H9 (cell line): ENCODE results near the gene USH2A. TPM values are rescaled to one million over a fixed set of nuclear protein-coding genes. Genes with fewer than 3 reads are reported as not detected.

Experiments
- DNase-seq: peaks from one replicate; pipeline ENCODE4 v3.0.0-alpha.2; 2017
- H2AFZ ChIP-seq: one replicate; pipeline ENCODE4 v1.6.1; 2013; ENCODE audit warnings: mild to moderate bottlenecking, low read length, control low read depth, moderate library complexity
- H2AK5ac ChIP-seq: 2 replicates; pipeline ENCODE4 v1.6.1; 2013; ENCODE audit warnings: low read length, control low read depth, mixed read lengths; ENCODE audit not compliant: insufficient read length
- H2BK120ac ChIP-seq: one replicate; pipeline ENCODE4 v1.6.1; 2013; ENCODE audit warnings: low read depth, mild to moderate bottlenecking, low read length, control low read depth, inconsistent platforms; ENCODE audit not compliant: poor library complexity, severe bottlenecking
- H2BK12ac ChIP-seq: 2 replicates; pipeline ENCODE4 v1.6.1; 2013; ENCODE audit warnings: low read length, control low read depth, mixed read lengths, low read depth; ENCODE audit not compliant: insufficient read length
- H2BK15ac ChIP-seq: 2 replicates; pipeline ENCODE4 v1.6.1; 2013; ENCODE audit warnings: low read depth, low read length, control low read depth
- H2BK20ac ChIP-seq: one replicate; pipeline ENCODE4 v1.6.1; 2013; ENCODE audit warnings: low read depth, mild to moderate bottlenecking, low read length, control low read depth, inconsistent platforms; ENCODE audit not compliant: poor library complexity, severe bottlenecking
- H2BK5ac ChIP-seq: 2 replicates; pipeline ENCODE4 v1.6.1; 2013; ENCODE audit warnings: low read length, control low read depth, mixed read lengths; ENCODE audit not compliant: insufficient read length
- H3K14ac ChIP-seq: 2 replicates; pipeline ENCODE4 v1.6.1; 2013; ENCODE audit warnings: low read length, control low read depth; ENCODE audit not compliant: insufficient read depth
- H3K18ac ChIP-seq: 2 replicates; pipeline ENCODE4 v1.6.1; 2013; ENCODE audit warnings: low read depth, mild to moderate bottlenecking, mixed read lengths, low read length, control low read depth; ENCODE audit not compliant: insufficient read length
- H3K23ac ChIP-seq: 2 replicates; pipeline ENCODE4 v1.6.1; 2013; ENCODE audit warnings: low read length, control low read depth, mixed read lengths, low read depth; ENCODE audit not compliant: insufficient read length
- H3K23me2 ChIP-seq: 2 replicates; pipeline ENCODE4 v1.6.1; 2013; ENCODE audit warnings: low read depth, mild to moderate bottlenecking, mixed read lengths, low read length, control low read depth; ENCODE audit not compliant: insufficient read length, poor library complexity, severe bottlenecking
- H3K27ac ChIP-seq: 2 replicates; pipeline ENCODE4 v1.5.1; 2013; ENCODE audit warnings: low read length, control low read depth, mixed read lengths, low read depth; ENCODE audit not compliant: insufficient read length
- H3K27me3 ChIP-seq: 2 replicates; pipeline ENCODE4 v1.6.1; 2013; ENCODE audit warnings: low read length, control low read depth, inconsistent platforms; ENCODE audit not compliant: insufficient read depth
- H3K4ac ChIP-seq: 2 replicates; pipeline ENCODE4 v1.6.1; 2013; ENCODE audit warnings: low read depth, mild to moderate bottlenecking, control low read depth, inconsistent platforms, low read length, moderate library complexity
- H3K4me1 ChIP-seq: 2 replicates; pipeline ENCODE4 v1.6.1; 2013; ENCODE audit warnings: low read length, control low read depth, inconsistent platforms; ENCODE audit not compliant: insufficient read depth
- H3K4me2 ChIP-seq: 2 replicates; pipeline ENCODE4 v1.6.1; 2013; ENCODE audit warnings: low read length, control low read depth, mixed read lengths; ENCODE audit not compliant: insufficient read length, insufficient read depth
- H3K56ac ChIP-seq: 2 replicates; pipeline ENCODE4 v1.6.1; 2013; ENCODE audit warnings: low read depth, mild to moderate bottlenecking, mixed read lengths, low read length, control low read depth; ENCODE audit not compliant: insufficient read length
- H3K79me1 ChIP-seq: 2 replicates; pipeline ENCODE4 v1.6.1; 2013; ENCODE audit warnings: low read depth, mild to moderate bottlenecking, moderate library complexity, low read length, control low read depth, inconsistent platforms; ENCODE audit not compliant: insufficient read depth, poor library complexity, severe bottlenecking
- H3K79me2 ChIP-seq: 2 replicates; pipeline ENCODE4 v1.6.1; 2013; ENCODE audit warnings: low read length, control low read depth, inconsistent platforms; ENCODE audit not compliant: insufficient read depth
- H3K9ac ChIP-seq: 2 replicates; pipeline ENCODE4 v1.6.1; 2013; ENCODE audit warnings: low read length, control low read depth, mixed read lengths; ENCODE audit not compliant: insufficient read length; ENCODE audit errors: extremely low read depth
- H3K9me3 ChIP-seq: one replicate; pipeline ENCODE4 v1.6.1; 2013; ENCODE audit warnings: low read depth, low read length, inconsistent platforms; ENCODE audit not compliant: control insufficient read depth
- H3T11ph ChIP-seq: one replicate; pipeline ENCODE4 v1.6.1; 2013; ENCODE audit warnings: mild to moderate bottlenecking, low read length, control low read depth, inconsistent platforms
- H4K20me1 ChIP-seq: one replicate; pipeline ENCODE4 v1.6.1; 2013; ENCODE audit not compliant: control insufficient read depth, insufficient read length, insufficient read depth
- H4K5ac ChIP-seq: 2 replicates; pipeline ENCODE4 v1.6.1; 2013; ENCODE audit warnings: low read depth, mild to moderate bottlenecking, mixed read lengths, low read length, control low read depth; ENCODE audit not compliant: insufficient read length
- H4K8ac ChIP-seq: replicated peaks from 2 replicates; pipeline ENCODE4 v1.6.1; 2013; ENCODE audit warnings: low read length, control low read depth, mixed read lengths, low read depth; ENCODE audit not compliant: insufficient read length
- H4K91ac ChIP-seq: 2 replicates; pipeline ENCODE4 v1.6.1; 2013; ENCODE audit warnings: low read depth, mild to moderate bottlenecking, moderate library complexity, mixed read lengths, low read length, control low read depth; ENCODE audit not compliant: insufficient read length
- H3K27ac Mint-ChIP-seq, 3 experiments: 2 replicates in 2 of 3; 3 replicates in 1 of 3; pipeline ENCODE4 v1.8.0; 2020 to 2021; ENCODE audit warnings: mixed read lengths in 3 of 3, mild to moderate bottlenecking in 1 of 3, moderate library complexity in 1 of 3
- H3K27me3 Mint-ChIP-seq: 2 replicates; pipeline ENCODE4 v1.8.0; 2021; ENCODE audit warnings: low read depth, mild to moderate bottlenecking, moderate library complexity, mixed read lengths
- H3K36me3 Mint-ChIP-seq, 3 experiments: 2 replicates in 2 of 3; 3 replicates in 1 of 3; pipeline ENCODE4 v1.8.0; 2020 to 2021; ENCODE audit warnings: low read depth in 3 of 3, mixed read lengths in 3 of 3; ENCODE audit not compliant: insufficient read depth in 1 of 3
- H3K4me1 Mint-ChIP-seq, 2 experiments: 2 replicates each; pipeline ENCODE4 v1.8.0; 2020; ENCODE audit warnings: mixed read lengths in 2 of 2
- H3K4me3 Mint-ChIP-seq, 2 experiments: 2 replicates in 1 of 2; 3 replicates in 1 of 2; pipeline ENCODE4 v1.8.0; 2020 to 2021; ENCODE audit warnings: mild to moderate bottlenecking in 2 of 2, mixed read lengths in 2 of 2, moderate library complexity in 1 of 2
- H3K9me3 Mint-ChIP-seq, 2 experiments: 2 replicates in 1 of 2; 3 replicates in 1 of 2; pipeline ENCODE4 v1.8.0; 2020; ENCODE audit warnings: mild to moderate bottlenecking in 2 of 2, mixed read lengths in 2 of 2, moderate library complexity in 1 of 2
- CTCF ChIP-seq: fragments of 200-600 bp; sonication (generic); conservative IDR thresholded peaks from 3 replicates; pipeline ENCODE4 v1.8.0; 2021; ENCODE audit warnings: antibody characterized with exemption, mild to moderate bottlenecking
- total RNA-seq: library from RNA; stranded (reverse); gene quantifications from 2 replicates; pipeline ENCODE4 v1.2.1, GENCODE V29; 2021

Gene USH2A
- total RNA-seq, 1 experiment from 2014 or later: 0.11 TPM

- no peak overlapping the region for H3K4ac ChIP-seq
- no peaks in the 10 kb centered on the region for H3K27me3 ChIP-seq
- no peak overlapping the region for H2BK15ac ChIP-seq
- no peak overlapping the region for H3K14ac ChIP-seq
- no peak overlapping the region for H3K27ac Mint-ChIP-seq
- no peaks in the 10 kb centered on the region for H3K36me3 Mint-ChIP-seq
- H2BK5ac ChIP-seq: no peak overlapping the region
- H4K20me1 ChIP-seq: no peaks in the 10 kb centered on the region
- no peak overlapping the region for H3T11ph ChIP-seq
- no peak for TF ChIP-seq CTCF
- H4K5ac ChIP-seq: no peak overlapping the region
- no peaks in the 10 kb centered on the region for H3K23me2 ChIP-seq
- H3K4me1 Mint-ChIP-seq: peaks cover 5 to 8% of the 10 kb centered on the region in 2 experiments
- no peak for DNase-seq
- no peak overlapping the region for H2AK5ac ChIP-seq
- no peaks in the 10 kb centered on the region for H3K79me1 ChIP-seq
- H4K8ac ChIP-seq: no peak overlapping the region
- no peak overlapping the region for H2AFZ ChIP-seq
- no peak overlapping the region for H3K9ac ChIP-seq
- H3K9me3 Mint-ChIP-seq: no peaks in the 10 kb centered on the region
- no peak overlapping the region for H3K27ac ChIP-seq
- no peak overlapping the region for H2BK20ac ChIP-seq
- H3K4me1 ChIP-seq: peaks cover 3% of the 10 kb centered on the region; the same call in 1 of the 2 replicates
- H3K56ac ChIP-seq: no peak overlapping the region
- H3K79me2 ChIP-seq: no peaks in the 10 kb centered on the region
- H2BK12ac ChIP-seq: no peak overlapping the region
- H2BK120ac ChIP-seq: no peak overlapping the region
- no peak overlapping the region for H3K23ac ChIP-seq
- H4K91ac ChIP-seq: no peak overlapping the region
- H3K18ac ChIP-seq: no peak overlapping the region
- no peak overlapping the region for H3K4me3 Mint-ChIP-seq
- H3K27me3 Mint-ChIP-seq: no peaks in the 10 kb centered on the region
- no peaks in the 10 kb centered on the region for H3K9me3 ChIP-seq
- no peak overlapping the region for H3K4me2 ChIP-seq
These were observed 309.1 kb downstream of the USH2A start for GRCh38 chr1:216114180-216114579.
